ENCODE results near the gene TBC1D22A.

Gene TBC1D22A

GRCh38 chr22:47197773-47198500 lies 435.5 kb downstream of the TBC1D22A start:
- no peak for DNase-seq

- DNase-seq = no peak
These were observed 436.4 kb downstream of the TBC1D22A start for GRCh38 chr22:47198801-47199251.

- no peak for DNase-seq
These were observed 437.0 kb downstream of the TBC1D22A start for GRCh38 chr22:47199261-47199978.

GRCh38 chr22:47199979-47200272 lies 437.5 kb downstream of the TBC1D22A start:
- no peak for DNase-seq

- no peak for DNase-seq
These were observed 438.0 kb downstream of the TBC1D22A start for GRCh38 chr22:47200273-47201051.

GRCh38 chr22:47201186-47201995 lies 438.9 kb downstream of the TBC1D22A start:
- no peak for DNase-seq

- DNase-seq = no peak
These were observed 439.8 kb downstream of the TBC1D22A start for GRCh38 chr22:47201996-47202818.

- no peak for DNase-seq
These were observed 440.5 kb downstream of the TBC1D22A start for GRCh38 chr22:47202819-47203553.

GRCh38 chr22:47203554-47203991 lies 441.1 kb downstream of the TBC1D22A start:
- DNase-seq = no peak

GRCh38 chr22:47204002-47204979 lies 441.8 kb downstream of the TBC1D22A start:
- DNase-seq = no peak

GRCh38 chr22:47205081-47205491 lies 442.6 kb downstream of the TBC1D22A start:
- DNase-seq = no peak

GRCh38 chr22:47205554-47205953 lies 443.1 kb downstream of the TBC1D22A start:
- DNase-seq = no peak

- no peak for DNase-seq
These were observed 443.7 kb downstream of the TBC1D22A start for GRCh38 chr22:47206164-47206563.

GRCh38 chr22:47206666-47207218 lies 444.3 kb downstream of the TBC1D22A start:
- no peak for DNase-seq

- no peak for DNase-seq
These were observed 444.9 kb downstream of the TBC1D22A start for GRCh38 chr22:47207387-47207786.

GRCh38 chr22:47207846-47208554 lies 445.6 kb downstream of the TBC1D22A start:
- no peak for DNase-seq

- DNase-seq = no peak
These were observed 446.2 kb downstream of the TBC1D22A start for GRCh38 chr22:47208630-47209029.

- DNase-seq = no peak
These were observed 446.6 kb downstream of the TBC1D22A start for GRCh38 chr22:47209040-47209514.

- DNase-seq = no peak
These were observed 447.1 kb downstream of the TBC1D22A start for GRCh38 chr22:47209547-47210023.
